AG09309 (cell line): ENCODE measurements around the gene SND1.

Experiments used
- DNase-seq: peaks from one replicate; pipeline ENCODE4 v3.0.0-alpha.2; 2010; ENCODE audit warnings: low read depth
- H3K4me3 ChIP-seq: 2 replicates; pipeline ENCODE4 v1.5.1; 2011; ENCODE audit warnings: mild to moderate bottlenecking, low read depth, low read length, moderate library complexity; ENCODE audit not compliant: control insufficient read depth
- TF ChIP-seq, protein P1 (sequence below): IDR thresholded peaks from 2 replicates; pipeline ENCODE4 v1.5.1; 2011; ENCODE audit warnings: mild to moderate bottlenecking, low read depth, low read length, inconsistent platforms; ENCODE audit not compliant: insufficient read depth, control insufficient read depth; ENCODE audit errors: missing control alignments

The SND1 gene

GRCh38 chr7:128131731-128132130, 479.7 kb downstream of the SND1 start:
- no peak for DNase-seq
- H3K4me3 ChIP-seq = no peak overlapping the region
- TF ChIP-seq, protein P1, sequence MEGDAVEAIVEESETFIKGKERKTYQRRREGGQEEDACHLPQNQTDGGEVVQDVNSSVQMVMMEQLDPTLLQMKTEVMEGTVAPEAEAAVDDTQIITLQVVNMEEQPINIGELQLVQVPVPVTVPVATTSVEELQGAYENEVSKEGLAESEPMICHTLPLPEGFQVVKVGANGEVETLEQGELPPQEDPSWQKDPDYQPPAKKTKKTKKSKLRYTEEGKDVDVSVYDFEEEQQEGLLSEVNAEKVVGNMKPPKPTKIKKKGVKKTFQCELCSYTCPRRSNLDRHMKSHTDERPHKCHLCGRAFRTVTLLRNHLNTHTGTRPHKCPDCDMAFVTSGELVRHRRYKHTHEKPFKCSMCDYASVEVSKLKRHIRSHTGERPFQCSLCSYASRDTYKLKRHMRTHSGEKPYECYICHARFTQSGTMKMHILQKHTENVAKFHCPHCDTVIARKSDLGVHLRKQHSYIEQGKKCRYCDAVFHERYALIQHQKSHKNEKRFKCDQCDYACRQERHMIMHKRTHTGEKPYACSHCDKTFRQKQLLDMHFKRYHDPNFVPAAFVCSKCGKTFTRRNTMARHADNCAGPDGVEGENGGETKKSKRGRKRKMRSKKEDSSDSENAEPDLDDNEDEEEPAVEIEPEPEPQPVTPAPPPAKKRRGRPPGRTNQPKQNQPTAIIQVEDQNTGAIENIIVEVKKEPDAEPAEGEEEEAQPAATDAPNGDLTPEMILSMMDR = no peak

DNA sequence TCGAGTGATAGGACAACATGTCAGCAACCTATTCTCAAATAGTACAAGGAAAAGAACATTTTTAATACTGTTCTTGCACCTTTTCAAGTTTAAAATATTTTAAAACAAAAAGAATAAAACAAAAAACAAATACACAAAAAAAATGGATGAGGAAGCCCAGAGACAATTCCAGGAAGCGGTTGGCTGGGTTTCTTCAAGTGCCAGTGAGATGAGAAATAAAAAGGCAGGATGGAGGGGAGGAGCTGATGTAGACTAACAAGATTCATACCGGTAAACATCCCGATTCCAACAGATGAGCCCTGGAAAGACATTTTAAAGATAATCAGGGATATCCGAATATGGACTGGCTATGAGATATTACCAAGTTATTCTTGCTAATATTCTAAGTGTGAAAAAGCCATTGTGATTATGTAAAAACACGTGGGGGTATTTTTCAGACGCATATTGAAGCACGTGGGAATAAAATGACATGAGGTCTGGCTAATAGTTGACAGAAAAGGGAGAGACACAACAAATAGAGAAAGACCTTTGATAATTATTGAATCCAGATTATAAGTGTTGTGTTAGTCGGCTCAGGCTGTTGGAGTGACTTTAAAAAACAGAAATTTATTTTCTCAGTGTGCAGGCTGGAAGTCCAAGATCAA, 480.6 kb downstream of the SND1 start:
- TF ChIP-seq, protein P1 = no peak
- H3K4me3 ChIP-seq = no peak overlapping the region
- no peak for DNase-seq

- no peak for DNase-seq
- peak overlapping the region; percentile 56; the same call in 1 of the 2 replicates for H3K4me3 ChIP-seq
- TF ChIP-seq, protein P1 = no peak
Observed at GRCh38 chr7:128135159-128135514, 483.1 kb downstream of the SND1 start.

- peak overlapping the region; percentile 56 for H3K4me3 ChIP-seq
- no peak for DNase-seq
- TF ChIP-seq, protein P1 = peak; percentile 55
Observed at GRCh38 chr7:128135515-128136214, 483.7 kb downstream of the SND1 start.

- TF ChIP-seq, protein P1 = no peak
- peak overlapping the region; percentile 56 for H3K4me3 ChIP-seq
- no peak for DNase-seq
Observed at GRCh38 chr7:128136215-128136597, 484.2 kb downstream of the SND1 start.

DNA sequence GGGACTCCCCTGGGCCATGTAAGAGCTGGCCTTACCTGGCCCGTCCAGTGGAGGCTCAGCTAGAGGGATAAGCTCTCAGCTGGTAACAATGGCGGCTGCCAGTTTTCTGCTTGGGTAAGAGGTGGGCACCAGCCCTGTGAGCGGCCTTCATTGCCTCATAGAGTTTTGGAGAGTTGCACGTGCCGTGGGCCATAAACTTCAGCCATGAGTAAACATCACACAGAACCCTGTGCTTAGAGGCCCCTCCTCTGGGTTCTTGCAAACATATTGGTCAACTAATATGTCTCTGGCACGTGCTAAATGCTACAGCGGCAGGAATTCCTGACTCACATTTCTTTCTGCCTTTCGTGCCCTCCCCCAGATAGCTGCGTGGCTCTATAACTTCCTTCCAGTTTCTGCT, 485.2 kb downstream of the SND1 start:
- peak; percentile 39 for DNase-seq
- H3K4me3 ChIP-seq = no peak overlapping the region

More for the DNA sequence above, 485.2 kb downstream of the SND1 start:
- TF ChIP-seq, protein P1 = no peak
